ENCODE measurements around the gene USP9X. TPM values are rescaled to one million over a fixed set of nuclear protein-coding genes. Genes with fewer than 3 reads are reported as not detected.

USP9X gene
- total and polyA plus RNA-seq, 2 donors = 17.9 to 32.1 TPM

Other genes with a start within 250 kb of the USP9X start
- 232 TPM for gene DDX3X, start 248.7 kb downstream of the USP9X start, total RNA-seq
- gene DDX3X, start 248.7 kb downstream of the USP9X start, polyA plus RNA-seq = 117 TPM

Data from thymus (tissue), 2 donors.